Stimulated activated CD4-positive, alpha-beta T cell treated with anti-CD3 and anti-CD28 coated beads, TNF-alpha, amount 100 ng/mL, for 1 hour (primary cell): Measurements from ENCODE around the gene SPESP1.
A peak's percentile ranks its signal among the peaks of the same experiment; 100 is the strongest.

Experiments
- DNase-seq, 3 donors: peaks; one replicate each; pipeline ENCODE4 v3.0.0-alpha.2; 2020; ENCODE audit warnings: low read depth in 3 of 3, low spot score in 1 of 3

SPESP1 gene

DNA sequence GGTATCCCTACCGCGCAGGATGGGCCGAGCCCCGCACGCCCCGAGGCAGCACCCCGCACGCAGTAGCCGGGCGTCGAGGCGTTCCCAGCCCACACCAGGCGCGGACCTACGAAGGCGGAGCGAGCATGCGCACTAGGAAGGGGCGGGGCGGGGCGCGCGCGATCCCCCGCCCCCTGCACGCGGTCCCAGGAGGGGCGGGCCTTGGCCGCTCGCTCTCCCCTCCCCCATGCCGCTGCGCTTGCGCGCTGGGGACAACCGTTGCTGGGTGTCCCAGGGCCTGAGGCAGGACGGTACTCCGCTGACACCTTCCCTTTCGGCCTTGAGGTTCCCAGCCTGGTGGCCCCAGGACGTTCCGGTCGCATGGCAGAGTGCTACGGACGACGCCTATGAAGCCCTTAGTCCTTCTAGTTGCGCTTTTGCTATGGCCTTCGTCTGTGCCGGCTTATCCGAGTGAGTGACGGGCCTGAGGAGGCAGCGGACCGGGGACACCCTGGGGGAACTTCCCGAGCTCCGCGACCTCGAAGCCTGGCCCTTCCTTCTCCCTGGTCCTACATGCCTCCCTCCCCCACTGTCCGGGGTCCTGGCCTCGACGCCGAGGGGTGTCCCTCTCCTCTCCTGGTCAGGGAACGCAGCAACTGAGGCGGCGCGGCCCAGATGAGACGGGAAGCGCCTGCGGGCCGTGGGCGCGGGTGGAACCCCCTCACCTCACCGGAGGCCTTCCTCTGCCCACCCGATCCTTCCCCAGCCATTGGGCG, at the start of gene SPESP1:
Gene SPESP1, plus strand, starts transcription at position 258 of the 755 bp plus-strand sequence. Its CDS starts 129 bp downstream, at position 387.
- peak in 2 of 3 donors; percentile 27 to 42 for DNase-seq

DNA sequence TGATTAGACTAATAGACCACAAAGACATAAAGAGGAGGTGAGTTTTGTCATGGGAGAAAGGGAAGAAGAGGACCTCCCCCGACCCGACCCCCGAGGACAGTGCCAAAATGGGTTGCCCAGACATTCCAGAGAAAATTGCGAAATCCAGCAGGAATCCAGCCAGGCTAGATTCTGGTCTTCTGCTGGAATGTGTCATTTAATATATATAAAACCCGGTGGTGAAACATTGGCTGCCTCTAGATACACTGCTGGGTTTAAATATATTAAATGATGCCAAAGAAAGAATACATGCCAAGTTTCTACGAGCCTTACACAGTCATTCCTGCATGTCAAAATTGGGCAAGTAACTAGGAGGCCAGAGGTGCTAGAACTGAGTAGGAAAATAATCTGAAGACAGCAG, 45.3 kb upstream of the SPESP1 start:
- no peak for DNase-seq

DNA sequence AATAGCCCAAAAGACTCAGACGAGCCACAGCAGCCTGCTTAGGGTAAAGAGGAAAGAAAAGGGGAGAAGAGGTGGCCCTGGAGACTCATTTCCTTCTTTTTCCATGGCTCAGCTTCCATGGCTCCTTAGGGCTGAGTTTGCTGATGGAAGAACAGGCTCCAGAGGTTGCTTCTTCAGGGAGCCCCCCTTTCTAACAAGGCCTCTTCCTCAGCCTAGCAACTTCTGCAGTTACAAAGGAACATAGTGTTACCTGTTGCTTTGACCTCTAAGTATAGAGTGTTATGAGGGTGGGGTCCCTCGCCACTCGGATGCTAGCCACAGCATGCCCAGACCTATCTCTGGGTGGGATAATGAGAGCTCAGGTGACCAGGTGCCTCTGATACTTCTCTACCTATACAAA, 43.2 kb upstream of the SPESP1 start:
- no peak for DNase-seq

DNA sequence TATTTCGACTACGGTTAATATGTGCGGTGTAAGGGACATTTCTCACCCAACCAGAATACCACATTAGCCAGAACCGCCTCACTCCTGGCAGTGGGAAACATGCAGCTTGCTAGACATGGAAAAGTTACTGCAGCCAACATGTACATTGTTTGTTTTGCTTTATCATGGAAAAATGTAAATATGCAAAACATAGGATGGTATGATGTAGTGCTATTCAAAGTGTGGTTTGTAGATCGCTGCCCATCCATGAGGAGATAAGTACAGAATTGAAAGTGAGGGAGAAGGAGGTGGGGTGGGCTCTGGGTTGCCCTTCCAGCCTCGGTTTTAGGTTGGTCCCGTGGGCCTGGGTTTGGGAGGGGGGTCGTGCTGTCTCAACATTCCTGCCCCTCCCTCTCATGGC, 42.5 kb upstream of the SPESP1 start:
- no peak for DNase-seq

DNA sequence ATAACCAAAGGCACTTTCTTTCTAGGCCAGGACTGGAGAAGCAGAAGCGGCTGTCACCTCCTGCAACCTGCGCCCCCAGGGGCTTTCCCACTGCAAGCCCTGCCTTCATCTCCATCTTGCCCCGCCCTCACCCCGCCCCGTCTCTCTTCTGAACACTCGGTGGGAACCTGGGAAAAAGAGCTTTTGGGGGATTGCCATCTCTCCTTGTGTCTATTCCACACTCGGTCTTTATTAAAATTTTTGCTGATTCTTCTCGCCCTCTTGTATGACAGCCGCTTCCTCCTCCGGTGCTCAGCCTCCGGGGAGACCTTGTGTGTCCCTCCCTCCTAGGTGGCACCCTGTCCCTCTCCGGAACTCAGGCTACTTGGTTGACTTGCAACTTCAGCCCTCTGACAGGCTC, 41.9 kb upstream of the SPESP1 start:
- no peak for DNase-seq

DNA sequence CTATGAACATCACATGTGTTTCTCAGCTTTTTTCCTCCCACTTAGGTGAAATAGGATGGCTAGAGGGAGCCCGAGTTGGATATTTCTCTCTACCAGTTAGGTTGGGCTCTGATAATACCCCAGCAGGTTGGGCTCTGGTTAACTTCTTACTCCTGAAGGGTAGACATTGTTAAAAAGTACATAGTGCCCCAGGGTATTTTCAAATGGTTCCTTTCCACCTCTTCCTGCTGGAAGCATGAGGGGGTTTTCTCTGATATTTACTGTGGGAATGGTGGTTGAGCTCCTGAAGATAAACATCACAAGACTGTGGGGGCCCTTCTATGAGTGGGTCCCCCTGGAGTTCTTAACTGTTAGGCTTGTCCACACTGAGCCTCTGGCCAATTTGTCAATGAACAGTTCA, 36.1 kb upstream of the SPESP1 start:
- no peak for DNase-seq

DNA sequence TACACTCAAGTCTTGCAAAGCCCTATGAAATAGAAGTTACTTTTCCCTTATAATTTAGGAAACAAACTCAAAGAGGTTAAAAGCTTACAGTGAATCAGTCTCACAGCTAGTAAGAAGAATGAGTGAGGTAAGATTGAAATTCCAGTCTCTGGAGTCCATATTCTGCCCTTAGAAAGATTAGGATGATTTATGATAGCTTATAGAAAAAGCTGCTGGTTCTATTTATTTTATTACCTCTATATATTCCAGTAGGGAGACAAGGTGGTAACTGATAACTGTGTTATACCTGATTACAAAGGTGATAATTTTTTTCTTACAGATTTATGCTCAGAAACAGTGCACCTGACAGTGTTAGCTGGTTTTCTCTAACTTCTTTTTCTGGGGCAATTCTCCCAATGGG, 34.1 kb upstream of the SPESP1 start:
- no peak for DNase-seq

DNA sequence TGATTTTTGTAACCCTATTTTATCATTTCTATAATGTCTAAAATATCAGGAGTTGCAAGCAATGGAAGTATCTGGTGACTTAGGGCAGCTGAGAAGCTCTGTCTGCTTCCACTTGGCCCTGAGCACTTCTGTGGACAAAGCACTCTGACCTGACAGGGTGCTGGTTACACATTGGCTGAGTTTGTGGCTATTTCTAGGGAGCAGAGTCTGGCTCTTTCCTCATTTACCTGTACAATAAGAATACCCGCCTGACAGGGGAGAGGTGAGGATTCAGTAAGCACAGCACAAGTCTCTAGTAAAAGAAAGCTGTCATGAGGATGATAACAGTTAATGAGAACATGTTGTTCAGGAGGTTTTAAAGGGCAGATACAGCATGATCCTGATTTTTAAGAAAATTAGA, 33.3 kb upstream of the SPESP1 start:
- DNase-seq = no peak

DNA sequence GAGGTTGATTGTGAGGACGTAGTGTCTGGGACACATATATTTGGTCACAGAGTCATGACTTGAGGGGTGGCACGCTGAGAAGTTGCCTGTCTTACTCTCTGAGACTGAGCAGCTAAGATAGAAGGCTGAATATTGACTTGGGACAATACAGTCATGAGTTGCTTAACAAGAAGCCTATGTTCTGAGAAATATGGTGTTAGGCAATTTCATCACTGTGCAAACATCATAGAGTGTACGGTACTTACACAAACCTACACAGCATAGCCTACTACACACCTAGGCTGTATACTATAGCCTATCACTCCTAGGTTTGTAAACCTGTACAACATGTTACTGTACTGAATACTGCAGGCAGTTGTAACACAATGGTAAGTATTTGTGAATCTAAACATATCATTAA, 30.3 kb upstream of the SPESP1 start:
- no peak for DNase-seq

DNA sequence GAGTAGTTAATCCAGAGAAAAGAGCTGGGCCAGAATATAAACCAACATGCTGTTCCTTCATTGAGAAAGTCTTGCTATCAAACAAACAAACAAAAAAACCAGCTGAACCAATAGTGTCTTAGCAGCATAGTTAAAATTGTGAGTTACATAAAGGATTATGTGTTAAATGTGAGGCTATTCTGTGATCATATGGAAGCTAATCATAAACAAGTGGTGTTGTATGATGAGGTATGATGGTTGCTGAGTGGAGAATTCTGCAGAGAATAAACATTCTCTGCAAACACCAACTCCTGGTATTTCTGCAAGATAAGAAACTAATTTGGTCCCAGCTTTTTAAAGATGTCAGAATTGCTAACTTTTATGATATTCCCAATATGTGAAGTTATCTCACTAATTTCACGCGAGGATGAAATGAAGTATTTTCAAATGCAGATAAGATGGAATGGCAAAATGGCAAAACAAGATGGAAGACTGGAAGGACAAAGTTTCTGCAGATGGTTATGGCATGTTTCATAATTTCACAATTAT, 22.9 kb upstream of the SPESP1 start:
- no peak for DNase-seq

DNA sequence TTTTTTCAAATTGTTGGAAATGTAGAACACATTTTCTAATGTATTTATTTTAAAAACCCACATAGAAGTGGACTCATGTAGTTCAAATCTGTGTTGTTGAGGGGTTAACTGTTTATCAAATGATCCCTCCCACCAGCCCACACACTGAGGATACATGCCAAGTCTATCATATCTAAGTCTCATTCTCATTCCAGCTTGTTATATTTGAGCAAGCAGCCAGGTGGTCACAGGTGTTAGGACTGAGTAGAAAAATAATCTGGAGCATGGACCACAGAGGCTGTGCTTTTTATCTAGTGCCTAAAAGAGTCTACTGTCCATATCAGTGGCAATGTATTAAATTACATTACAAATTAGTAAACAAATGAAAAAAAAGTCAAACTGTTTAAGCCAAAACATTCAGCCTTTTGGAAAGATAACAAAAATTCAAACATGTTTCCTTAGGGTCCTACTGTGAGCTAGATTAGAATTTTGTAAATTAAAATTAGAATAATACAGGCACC, 20.7 kb upstream of the SPESP1 start:
- DNase-seq = no peak

DNA sequence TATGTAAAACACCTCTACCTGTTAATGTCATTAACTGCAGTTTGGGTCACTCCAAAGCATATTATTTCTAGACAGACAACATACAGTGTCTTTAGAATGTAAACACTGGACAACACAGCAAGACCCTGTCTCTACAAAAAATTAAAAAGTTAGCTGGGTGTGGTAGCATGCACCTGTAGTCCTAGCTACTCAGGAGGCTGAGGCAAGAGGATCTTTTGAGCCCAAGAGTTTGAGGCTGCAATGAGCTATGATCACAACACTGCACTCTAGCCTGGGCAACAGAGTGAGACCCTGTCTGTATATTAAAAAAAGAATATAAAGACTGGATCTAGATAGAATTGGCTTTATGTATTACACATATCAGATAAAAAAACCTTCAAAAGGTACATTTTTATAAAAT, 20.0 kb upstream of the SPESP1 start:
- DNase-seq = no peak

DNA sequence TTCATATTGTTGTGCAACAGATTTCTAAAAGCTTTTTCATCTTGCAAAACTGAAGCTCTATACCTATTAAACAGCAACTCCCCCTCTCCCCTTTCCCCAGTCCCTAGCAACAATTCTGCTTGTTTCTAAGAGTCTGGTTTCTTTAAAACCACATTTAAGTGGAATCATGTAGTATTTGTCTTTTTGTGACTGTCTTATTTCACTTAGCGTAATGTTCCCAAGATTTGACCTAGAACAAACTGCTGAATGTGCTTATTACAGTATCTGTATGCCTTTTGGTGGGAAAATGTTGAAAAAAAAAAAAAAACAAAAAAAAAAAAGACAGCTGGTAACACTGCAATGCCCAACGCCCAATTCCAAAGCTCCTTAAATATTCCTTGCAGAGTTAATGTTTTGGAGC, 19.5 kb upstream of the SPESP1 start:
- DNase-seq = no peak

DNA sequence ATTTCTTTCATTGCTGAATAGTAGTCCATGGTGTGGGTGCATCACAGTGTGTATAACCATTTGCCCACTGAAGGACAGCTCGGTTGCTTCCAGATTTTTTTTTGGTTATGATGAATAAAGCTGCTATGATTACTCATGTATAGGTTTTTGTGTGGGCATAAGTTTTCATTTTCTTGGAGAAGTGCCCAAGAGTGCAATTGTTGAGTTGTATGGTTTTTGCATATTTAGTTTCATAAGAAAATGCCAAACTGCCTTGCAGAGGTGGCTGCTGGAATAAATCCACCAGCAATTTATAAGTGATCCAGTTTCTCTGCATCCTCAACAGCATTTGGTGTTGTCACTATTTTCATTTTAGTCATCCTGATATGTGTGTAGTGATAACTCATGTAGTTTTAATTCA, 8.4 kb upstream of the SPESP1 start:
- no peak for DNase-seq

DNA sequence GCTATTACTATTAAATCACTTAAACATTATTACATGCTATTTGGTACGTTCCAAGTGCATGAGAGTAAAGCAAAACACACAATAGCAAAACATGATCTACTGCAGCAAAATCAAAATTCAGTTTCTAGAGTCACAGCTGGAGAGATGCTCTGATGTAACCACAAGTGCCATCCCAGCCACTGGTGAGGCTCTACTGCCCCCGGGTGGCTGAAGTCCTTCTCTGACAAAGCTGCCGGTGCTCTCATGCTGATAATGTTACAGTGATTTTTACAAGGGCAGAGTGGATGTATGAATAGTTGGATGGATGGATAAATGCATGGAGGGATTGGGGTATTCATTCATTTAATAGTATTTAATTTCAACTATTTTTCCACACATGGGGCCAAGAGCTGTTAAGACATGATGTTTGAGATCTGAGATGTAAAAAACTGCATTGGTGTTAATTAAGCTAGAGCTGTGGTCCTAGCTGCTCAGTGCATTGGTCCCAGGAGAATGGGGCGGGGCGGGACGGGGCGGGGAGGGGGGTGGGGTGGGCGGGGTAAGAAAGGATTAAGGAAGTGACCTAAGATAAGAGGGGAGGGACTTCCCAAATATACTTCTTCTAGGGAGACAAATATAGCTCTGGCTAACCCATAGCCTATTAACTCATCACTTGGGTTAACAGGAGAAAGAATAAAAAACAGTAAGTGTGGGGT, 5.3 kb upstream of the SPESP1 start:
- DNase-seq = peak in 2 of 3 donors; percentile 14 to 49

DNA sequence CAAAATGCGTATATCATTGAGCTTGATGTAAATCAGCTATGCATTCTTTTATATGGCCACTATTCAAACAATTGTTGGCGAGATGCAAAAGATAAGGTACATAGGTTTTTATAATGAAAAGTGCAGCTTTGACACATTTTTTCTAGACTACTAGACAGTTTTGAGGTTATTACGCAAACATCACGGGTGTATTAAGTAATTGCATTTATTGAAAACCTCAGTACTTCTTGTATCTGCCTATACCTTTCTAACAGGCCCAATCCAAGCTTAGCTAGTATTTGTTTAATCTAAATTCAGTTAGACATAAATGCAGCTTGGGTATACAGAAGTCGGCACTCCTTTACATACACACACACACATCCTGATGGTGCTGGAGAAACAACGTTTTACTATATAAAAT, 2.7 kb downstream of the SPESP1 start:
- no peak for DNase-seq

DNA sequence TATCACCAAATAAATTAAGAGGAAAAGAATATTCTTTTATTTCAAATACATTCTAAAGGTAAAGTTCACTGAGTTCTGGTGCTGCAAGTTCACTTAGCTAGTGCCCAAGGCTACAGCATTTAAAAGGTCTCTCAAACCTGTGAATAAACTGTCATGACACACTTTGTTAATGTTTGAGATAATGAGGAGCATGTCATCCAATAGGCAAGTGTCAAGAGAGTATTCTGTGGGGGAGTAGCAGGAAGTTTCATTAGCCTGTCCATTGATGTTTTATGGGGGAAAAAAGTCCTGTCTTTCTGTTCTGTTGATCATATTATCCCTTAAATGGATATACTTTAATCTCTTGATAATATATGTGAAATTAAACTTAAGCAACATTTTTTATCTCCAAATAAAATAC, 4.0 kb downstream of the SPESP1 start:
- no peak for DNase-seq

DNA sequence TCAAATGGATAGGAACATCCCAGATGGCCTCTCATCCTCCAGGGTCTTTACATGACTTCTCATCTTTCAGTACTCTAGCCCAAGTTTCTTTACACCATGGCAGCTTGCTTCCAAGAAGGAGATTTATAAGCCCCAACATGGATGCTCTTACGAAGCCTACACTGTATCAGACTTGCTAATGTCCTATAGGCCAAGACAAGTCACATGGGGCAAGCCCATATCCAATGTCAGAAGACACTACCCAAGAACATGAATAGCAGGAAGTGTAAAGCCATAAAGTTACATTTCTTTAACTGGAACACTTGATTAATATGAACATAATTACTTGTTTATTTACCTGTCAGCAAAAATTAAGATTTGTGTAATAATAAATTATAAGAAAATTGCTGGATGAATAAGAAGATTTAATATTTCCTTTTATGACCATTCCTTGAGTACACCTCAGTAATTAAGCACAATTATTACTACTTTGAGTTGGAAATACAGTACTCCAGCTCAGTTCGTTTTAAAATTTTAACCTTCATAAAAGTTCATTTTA, 5.1 kb downstream of the SPESP1 start:
- no peak for DNase-seq

DNA sequence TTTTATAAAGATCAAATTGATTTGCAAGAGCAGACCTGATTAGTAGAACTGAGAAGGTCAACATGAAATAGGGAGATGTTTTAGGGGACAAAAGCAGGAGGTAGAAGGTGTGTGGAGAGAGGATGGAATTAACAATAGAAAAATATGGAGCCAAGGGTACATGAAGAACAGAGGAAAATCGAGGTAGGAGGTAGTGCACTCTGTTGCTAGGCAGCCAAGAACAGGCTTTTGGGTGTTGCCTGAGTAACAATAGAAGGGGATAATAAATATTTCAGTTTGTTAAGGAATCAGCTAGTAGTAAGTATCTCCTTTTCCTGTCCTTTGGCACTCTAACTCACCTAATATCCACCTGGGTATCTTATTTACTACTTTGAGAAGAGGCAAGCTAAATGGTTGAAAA, 9.2 kb downstream of the SPESP1 start:
- no peak for DNase-seq

DNA sequence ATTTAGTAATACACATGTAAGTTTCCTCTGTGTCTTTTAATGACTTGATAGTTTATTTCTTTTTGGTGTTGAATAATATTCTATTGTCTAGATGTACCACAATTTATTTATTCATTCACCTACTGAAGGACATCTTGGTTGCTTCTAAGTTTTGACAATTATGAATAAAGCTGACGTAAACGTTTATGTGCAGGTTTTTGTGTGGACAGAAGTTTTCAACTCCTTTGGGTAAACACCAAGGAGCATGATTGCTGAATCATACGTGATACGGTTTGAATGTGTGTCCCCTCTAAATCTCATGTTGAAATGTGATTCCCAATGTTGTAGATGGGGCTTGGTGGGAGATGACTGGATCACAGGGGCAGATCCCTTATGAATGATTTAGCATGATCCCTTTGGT, 21.5 kb downstream of the SPESP1 start:
- DNase-seq = no peak

DNA sequence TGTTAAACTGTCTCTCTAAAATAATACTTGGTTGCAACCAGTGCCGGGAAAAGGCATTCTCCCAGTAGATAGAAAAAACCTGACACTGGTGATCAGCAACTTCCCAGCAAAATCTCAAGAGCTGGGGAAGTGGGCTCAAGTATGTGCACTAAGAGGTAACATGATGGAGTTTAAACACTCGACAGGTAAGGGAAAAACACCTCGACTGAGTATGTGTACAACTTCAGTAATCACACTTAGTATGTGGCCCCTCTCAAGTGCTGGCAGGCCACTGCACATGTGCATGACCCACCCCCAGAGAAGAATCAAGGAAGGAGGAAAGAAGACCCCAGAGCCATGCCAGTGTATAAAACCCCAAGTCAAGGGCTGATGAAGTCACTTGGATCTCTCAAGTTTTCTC, 27.4 kb downstream of the SPESP1 start:
- DNase-seq = no peak

DNA sequence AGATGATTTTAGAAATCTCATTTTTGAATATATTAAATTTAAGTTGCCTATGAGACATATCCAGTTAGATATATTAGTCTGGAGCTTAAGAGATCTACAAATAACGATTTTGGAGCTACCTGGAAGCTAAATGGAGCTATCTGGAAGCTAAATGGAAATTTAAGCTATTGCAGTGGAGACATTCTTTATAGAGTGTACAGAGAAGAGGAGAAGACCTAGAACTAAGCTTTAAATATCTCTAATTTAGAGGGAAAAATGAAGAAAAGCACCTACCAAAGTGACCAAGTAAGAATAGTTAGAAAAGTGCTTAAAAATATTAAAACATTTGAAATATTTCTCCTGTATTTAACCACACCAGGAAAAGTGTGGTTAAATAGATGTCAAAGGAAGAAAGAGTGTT, 28.3 kb downstream of the SPESP1 start:
- no peak for DNase-seq
